GM18951 (cell line): ENCODE measurements around the gene AGPAT2.

ENCODE experiments used
- POLR2A ChIP-seq: IDR thresholded peaks from 4 replicates; pipeline ENCODE4 v1.6.1; 2011; ENCODE audit warnings: mild to moderate bottlenecking; ENCODE audit not compliant: insufficient read length, insufficient read depth; ENCODE audit errors: extremely low read depth
- in situ Hi-C: fragments of 300-500 bp; cut with MboI; formaldehyde crosslinking; loops from one replicate; pipeline ENCODE4 v1.12.0; 2022; ENCODE audit warnings: low sequenced_read_pairs, mixed read lengths, inconsistent platforms; ENCODE audit not compliant: unreplicated experiment

The AGPAT2 gene

DNA sequence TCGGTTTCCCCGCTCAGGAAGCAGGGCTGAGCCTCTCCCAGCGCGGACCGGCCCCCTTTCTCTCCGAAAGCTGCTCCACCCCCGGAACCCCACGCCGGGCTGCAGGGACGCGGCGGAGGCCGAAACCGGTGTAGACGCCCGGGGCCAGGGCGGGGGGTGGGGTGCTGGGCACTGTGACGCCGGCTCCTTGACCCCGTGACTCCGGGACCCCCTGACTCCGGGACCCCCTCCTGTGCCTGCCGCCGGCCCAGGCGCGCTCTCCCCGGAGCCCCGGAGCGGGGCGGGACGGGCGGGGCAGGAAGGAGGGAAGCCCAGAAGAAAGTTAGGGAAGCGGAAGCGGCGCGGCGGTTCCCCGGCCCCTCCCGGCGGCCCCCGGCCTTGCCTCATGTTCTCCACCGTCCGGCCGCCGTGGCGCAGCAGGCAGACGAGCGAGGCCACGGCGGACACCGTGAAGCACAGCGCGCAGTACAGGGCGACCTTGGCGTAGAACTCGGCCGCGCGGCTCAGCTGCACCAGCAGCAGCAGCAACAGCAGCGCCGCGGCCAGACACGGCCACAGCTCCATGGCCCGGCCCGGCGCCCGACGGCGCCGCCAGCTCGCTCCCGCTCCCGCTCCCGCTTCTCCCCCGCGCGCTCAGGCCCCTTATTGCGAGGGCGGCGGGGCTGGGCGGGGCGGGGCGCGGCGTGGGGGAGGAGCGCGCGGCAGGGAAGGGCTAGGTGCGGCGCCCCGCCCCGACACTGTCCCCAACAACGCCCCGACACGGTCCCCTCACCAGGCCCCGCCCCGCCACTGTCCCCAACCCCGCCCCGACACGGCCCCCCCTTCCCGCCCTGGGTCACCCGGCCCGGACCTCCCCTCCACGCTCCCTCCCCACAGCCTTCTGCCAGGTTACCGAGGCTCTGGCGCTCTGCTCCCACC is at the start of gene AGPAT2:
Gene AGPAT2, minus strand, starts transcription at position 664 of the 918 bp plus-strand sequence. Its CDS starts 100 bp downstream, at position 564.
- in situ Hi-C loops: no loop called here
- TF ChIP-seq POLR2A: peak; percentile 65

- in situ Hi-C loops: no loop called here
- TF ChIP-seq POLR2A: no peak
Measured at GRCh38 chr9:136735812-136736480, 48.7 kb upstream of the AGPAT2 start.

DNA sequence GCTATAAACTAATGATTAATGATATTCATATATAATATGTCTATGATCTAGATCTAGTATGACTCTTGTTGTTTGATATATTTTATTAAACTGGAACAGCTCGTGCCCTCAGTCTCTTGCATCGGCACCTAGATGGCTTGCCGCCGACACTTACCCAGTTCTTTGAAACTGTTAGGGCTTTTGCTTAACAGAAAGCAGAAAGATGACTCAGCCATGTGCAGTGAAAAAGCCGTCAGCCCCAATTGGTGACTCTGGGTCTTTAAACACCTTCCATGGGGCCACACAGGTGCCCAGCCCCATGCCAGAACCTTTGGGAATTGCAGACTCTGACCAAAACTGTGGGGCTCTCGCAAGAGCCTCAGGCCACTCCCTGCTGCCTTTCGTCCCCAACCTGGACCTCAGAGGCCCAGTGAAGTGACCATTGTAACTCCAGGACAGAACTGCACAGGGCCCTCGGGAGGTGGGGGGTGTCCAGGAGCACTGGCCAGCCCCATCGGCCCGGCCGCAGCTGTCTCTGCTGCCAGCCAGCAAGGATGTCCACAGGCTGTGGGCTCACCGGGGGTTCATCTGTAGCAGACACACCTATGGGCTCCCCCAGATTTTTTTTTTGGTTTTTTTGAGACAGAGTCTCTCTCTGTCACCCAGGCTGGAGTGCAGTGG is 47.7 kb upstream of the AGPAT2 start:
- no peak for TF ChIP-seq POLR2A
- in situ Hi-C loops: no loop called here

- in situ Hi-C loops: no loop called here
Measured at GRCh38 chr9:136733611-136734010, 46.4 kb upstream of the AGPAT2 start.

GRCh38 chr9:136732444-136733178 is 45.4 kb upstream of the AGPAT2 start:
- in situ Hi-C loops: no loop called here

More at GRCh38 chr9:136733611-136734010, 46.4 kb upstream of the AGPAT2 start:
- no peak for TF ChIP-seq POLR2A

GRCh38 chr9:136729926-136730325 is 42.7 kb upstream of the AGPAT2 start:
- in situ Hi-C loops: no loop called here
- no peak for TF ChIP-seq POLR2A

More at GRCh38 chr9:136732444-136733178, 45.4 kb upstream of the AGPAT2 start:
- no peak for TF ChIP-seq POLR2A

- in situ Hi-C loops: no loop called here
- no peak for TF ChIP-seq POLR2A
Measured at GRCh38 chr9:136729144-136729543, 41.9 kb upstream of the AGPAT2 start.

- in situ Hi-C loops: no loop called here
Measured at GRCh38 chr9:136728548-136729123, 41.4 kb upstream of the AGPAT2 start.

DNA sequence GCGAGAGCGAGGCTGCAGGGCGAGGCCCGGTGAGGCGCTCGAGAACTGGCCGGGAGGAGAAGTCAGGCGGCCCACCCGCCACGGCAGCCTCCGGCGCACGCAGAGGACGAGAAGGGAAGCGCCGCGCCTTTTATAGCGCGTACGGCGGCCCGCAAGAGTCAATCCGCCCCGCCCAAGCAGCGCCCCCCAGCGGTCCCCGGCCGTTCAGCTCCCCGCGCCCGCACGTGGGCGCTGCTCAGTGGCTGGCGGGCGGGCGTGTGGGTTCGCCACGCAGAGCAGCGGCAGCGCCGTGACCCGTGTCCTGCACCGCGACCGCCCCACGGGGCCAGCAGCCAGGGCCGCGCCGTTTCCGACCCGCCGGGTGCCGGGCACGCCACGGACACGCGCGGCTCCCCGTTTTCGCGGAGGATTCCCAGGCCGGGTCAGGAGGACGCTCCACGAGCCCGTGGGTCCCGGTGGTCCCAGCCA is 40.9 kb upstream of the AGPAT2 start:
- in situ Hi-C loops: no loop called here
- peak; percentile 99 for TF ChIP-seq POLR2A

More at GRCh38 chr9:136728548-136729123, 41.4 kb upstream of the AGPAT2 start:
- TF ChIP-seq POLR2A: no peak

DNA sequence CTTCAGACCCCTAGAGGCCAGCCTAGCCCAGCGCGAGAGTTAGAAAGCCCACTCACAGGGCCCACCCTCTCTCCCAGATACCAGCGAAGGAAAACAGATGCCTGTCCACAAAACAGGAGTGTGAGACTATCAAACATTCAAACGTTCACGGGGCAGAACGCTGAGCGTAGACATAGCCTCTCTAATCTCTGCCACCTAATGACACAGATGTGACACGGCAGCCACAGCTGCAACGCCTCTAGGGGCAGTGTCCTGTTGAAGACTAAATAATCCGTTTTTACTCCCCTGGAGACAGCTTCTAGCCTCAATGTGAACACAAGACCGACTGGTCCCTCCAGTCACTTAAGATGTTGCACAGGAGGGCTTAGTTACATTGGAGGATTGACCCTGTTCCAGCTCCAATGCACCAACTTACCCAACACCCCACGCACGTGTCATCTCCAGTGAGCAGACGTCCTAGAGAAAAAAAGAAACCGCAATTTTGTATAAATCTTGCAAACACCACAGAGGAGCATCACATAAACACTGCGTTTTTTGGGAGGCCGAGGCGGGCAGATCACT is 39.5 kb upstream of the AGPAT2 start:
- TF ChIP-seq POLR2A: no peak
- in situ Hi-C loops: no loop called here

DNA sequence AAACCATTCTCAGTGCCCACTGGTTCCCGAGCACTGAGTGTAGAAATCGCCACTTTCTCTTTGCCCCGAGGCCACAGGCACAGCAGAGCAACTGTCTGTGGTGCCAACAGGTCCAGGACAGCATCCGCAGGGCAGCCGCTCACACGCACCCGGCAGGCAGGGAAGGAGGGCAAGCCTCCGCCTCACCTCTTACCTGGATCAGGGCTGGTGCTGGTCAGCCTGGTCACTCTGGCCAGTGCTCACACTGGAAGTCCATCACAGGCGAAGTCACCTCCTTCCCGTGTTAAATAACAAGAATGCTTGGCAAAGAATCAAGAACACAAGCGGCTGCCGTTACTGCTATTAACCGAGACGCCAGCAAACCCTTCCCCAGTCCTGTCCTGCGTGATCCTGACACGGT is 38.9 kb upstream of the AGPAT2 start:
- no peak for TF ChIP-seq POLR2A
- in situ Hi-C loops: no loop called here

GRCh38 chr9:136725612-136726011 is 38.4 kb upstream of the AGPAT2 start:
- no peak for TF ChIP-seq POLR2A
- in situ Hi-C loops: no loop called here
